Gastrocnemius medialis (tissue), 4 donors: ENCODE data around the gene KIAA0930.
"Not testable (repeated sequence)": the region's sequence is repeated elsewhere in the genome, so short reads cannot be mapped to it uniquely, and the experiment has no call there.

ENCODE experiments used
- CTCF ChIP-seq, 5 experiments: fragments of 450-650 bp in 3 of 5; fragments of 200-600 bp in 2 of 5; sonication (generic) in 2 of 5; IDR thresholded peaks in 4 of 5; conservative IDR thresholded peaks in 1 of 5; 1 replicate in 4 of 5; 2 replicates in 1 of 5; pipeline ENCODE4 v1.5.1; 2016 to 2019; ENCODE audit warnings: antibody characterized with exemption in 5 of 5, mild to moderate bottlenecking in 3 of 5, moderate library complexity in 3 of 5
- POLR2A ChIP-seq, 2 donors: fragments of 450-650 bp; IDR thresholded peaks; one replicate each; pipeline ENCODE4 v1.6.1; 2017; ENCODE audit warnings: antibody characterized with exemption in 2 of 2, mild to moderate bottlenecking in 2 of 2, moderate library complexity in 2 of 2

- not testable (repeated sequence) for TF ChIP-seq CTCF (IDR thresholded peaks at IDR 0.05 in 4 of 5, conservative IDR thresholded peaks at IDR 0.05 in 1 of 5); POLR2A (IDR thresholded peaks at IDR 0.05)
Measured at GRCh38 chr22:45191746-45192145, 48.9 kb downstream of the KIAA0930 start.
